Lung (tissue), 12 donors: ENCODE data around the gene AOC2. TPM values are rescaled to one million over a fixed set of nuclear protein-coding genes. Genes with fewer than 3 reads are reported as not detected.
"Not testable (repeated sequence)": the region's sequence is repeated elsewhere in the genome, so short reads cannot be mapped to it uniquely, and the experiment has no call there.

Experiments used
- ATAC-seq: fragments of 200-7000 bp; cut with Tn5 transposase; one replicate; pipeline ENCODE4 v1.9.1; 2020; ENCODE audit warnings: moderate number of reproducible peaks; ENCODE audit not compliant: insufficient read depth, low FRiP score
- DNase-seq, 3 donors: peaks; one replicate each; pipeline ENCODE4 v3.0.0-alpha.2; 2013 to 2017
- H3K27ac ChIP-seq, 2 donors: one replicate each; pipeline ENCODE4 v1.5.1; 2013; ENCODE audit warnings: mild to moderate bottlenecking in 2 of 2, moderate library complexity in 2 of 2, control low read depth in 1 of 2, inconsistent platforms in 1 of 2, low read depth in 1 of 2, low read length in 1 of 2
- H3K27me3 ChIP-seq, 3 donors: one replicate each; pipeline ENCODE4 v1.5.1; 2013; ENCODE audit warnings: low read length in 2 of 3; ENCODE audit not compliant: control insufficient read depth in 3 of 3, insufficient read depth in 3 of 3
- H3K36me3 ChIP-seq, 4 donors: one replicate each; pipeline ENCODE4 v1.5.1; 2013; ENCODE audit warnings: low read length in 4 of 4, mild to moderate bottlenecking in 1 of 4, moderate library complexity in 1 of 4; ENCODE audit not compliant: control insufficient read depth in 4 of 4, insufficient read depth in 4 of 4
- H3K4me1 ChIP-seq, 5 donors: one replicate each; pipeline ENCODE4 v1.5.1; 2013; ENCODE audit warnings: low read length in 5 of 5, mild to moderate bottlenecking in 2 of 5, moderate library complexity in 1 of 5; ENCODE audit not compliant: control insufficient read depth in 5 of 5, insufficient read depth in 5 of 5
- H3K4me3 ChIP-seq: one replicate; pipeline ENCODE4 v1.5.1; 2013; ENCODE audit warnings: mild to moderate bottlenecking, control low read depth, moderate library complexity
- H3K9ac ChIP-seq, 2 donors: one replicate each; pipeline ENCODE4 v1.5.1; 2013; ENCODE audit warnings: low read length in 2 of 2, control low read depth in 1 of 2; ENCODE audit not compliant: insufficient read depth in 1 of 2
- H3K9me3 ChIP-seq, 4 donors: one replicate each; pipeline ENCODE4 v1.5.1; 2013; ENCODE audit warnings: low read length in 3 of 4, mild to moderate bottlenecking in 1 of 4, moderate library complexity in 1 of 4; ENCODE audit not compliant: control insufficient read depth in 4 of 4, insufficient read depth in 3 of 4
- WGBS, 2 donors: extraction: QIAGEN DNeasy Blood & Tissue Kit; methylation state at CpG; one replicate each; pipeline ENCODE4 v1.1.7; 2013; 5-methylcytosine and 5-hydroxymethylcytosine counted together
- polyA plus RNA-seq, 2 donors: library from polyadenylated mRNA; stranded (reverse); fragments of 200-250 nt; gene quantifications; one replicate each; pipeline ENCODE4 v1.2.1, GENCODE V29; 2013
- total RNA-seq, 2 donors: library from RNA; depleted of rRNA in 1 of 2; stranded (reverse); fragments of >200 nt in 1 of 2; gene quantifications; one replicate each; pipeline ENCODE4 v1.2.1, GENCODE V29; 2014 to 2021
- TF ChIP-seq, protein P1 (sequence below): IDR thresholded peaks from 2 replicates; pipeline ENCODE4 v1.5.1; 2012; ENCODE audit warnings: mild to moderate bottlenecking; ENCODE audit errors: control extremely low read depth, extremely low read depth
- donor health status: control.
- donor health status: control.
- donor health status: Bipolar disorder and iron deficiency.
- donor health status: healthy.
- donor health status: DM: yes; HTN: yes; CAD: no.

AOC2 gene
- total and polyA plus RNA-seq, 4 donors, result 1.5 to 2.4 (median 1.6) TPM

DNA sequence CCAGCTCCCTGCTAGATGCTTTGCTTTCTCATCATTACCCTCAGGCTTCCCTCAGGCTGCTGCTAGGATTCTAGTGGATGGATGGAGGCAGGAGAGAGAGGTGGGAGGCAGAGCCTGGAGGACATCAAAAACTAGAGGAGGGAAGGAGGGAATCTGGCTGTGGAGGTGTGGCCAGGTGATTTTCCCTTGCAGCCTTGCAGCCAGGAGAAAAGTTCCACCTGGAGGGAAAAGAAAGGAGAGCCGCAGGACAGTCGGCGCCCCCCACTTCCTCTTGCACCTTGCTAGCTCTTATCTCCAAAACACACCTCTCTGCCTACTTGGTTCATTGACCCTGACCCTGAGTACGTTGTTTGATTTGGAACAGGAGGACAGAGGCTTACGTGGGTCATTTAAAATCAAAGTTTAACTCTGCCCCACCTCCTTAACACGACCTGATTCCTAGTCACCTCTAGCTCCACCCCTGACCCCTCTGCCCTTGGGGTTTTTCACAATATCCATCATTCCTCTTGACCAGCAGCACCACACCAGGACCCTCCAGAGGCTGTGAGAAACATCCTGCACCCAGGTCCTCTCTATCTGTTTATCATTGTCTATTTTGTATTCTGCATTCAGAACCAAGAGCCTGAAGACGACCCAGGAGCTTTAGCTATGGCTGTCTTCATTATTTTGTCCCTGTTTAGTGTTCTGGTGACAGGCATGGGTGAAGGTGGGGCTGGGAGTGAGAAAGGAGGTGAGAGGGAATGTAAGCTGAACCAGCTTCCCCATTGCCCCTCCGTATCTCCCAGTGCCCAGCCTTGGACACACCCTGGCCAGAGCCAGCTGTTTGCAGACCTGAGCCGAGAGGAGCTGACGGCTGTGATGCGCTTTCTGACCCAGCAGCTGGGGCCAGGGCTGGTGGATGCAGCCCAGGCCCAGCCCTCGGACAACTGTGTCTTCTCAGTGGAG is 22.5 kb downstream of the AOC2 start:
- 62 to 84% methylated on average over 12 of the region's 12 CpGs for WGBS, 2 donors
- Histone ChIP-seq H3K36me3 (peaks cover 0 to 20% (median 1%) of the 10 kb centered on the region in 4 donors), H3K4me3 (no peak overlapping the region), H3K27me3 (no peaks in the 10 kb centered on the region), H3K27ac (no peak overlapping the region), H3K9ac (no peak overlapping the region), H3K4me1 (peaks cover 0 to 24% (median 5%) of the 10 kb centered on the region in 5 donors), H3K9me3 (peaks cover 0 to 6% (median 0%) of the 10 kb centered on the region in 4 donors)
- no peak for ATAC-seq
- TF ChIP-seq, protein P1, sequence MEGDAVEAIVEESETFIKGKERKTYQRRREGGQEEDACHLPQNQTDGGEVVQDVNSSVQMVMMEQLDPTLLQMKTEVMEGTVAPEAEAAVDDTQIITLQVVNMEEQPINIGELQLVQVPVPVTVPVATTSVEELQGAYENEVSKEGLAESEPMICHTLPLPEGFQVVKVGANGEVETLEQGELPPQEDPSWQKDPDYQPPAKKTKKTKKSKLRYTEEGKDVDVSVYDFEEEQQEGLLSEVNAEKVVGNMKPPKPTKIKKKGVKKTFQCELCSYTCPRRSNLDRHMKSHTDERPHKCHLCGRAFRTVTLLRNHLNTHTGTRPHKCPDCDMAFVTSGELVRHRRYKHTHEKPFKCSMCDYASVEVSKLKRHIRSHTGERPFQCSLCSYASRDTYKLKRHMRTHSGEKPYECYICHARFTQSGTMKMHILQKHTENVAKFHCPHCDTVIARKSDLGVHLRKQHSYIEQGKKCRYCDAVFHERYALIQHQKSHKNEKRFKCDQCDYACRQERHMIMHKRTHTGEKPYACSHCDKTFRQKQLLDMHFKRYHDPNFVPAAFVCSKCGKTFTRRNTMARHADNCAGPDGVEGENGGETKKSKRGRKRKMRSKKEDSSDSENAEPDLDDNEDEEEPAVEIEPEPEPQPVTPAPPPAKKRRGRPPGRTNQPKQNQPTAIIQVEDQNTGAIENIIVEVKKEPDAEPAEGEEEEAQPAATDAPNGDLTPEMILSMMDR, result no peak
- DNase-seq, result no peak

DNA sequence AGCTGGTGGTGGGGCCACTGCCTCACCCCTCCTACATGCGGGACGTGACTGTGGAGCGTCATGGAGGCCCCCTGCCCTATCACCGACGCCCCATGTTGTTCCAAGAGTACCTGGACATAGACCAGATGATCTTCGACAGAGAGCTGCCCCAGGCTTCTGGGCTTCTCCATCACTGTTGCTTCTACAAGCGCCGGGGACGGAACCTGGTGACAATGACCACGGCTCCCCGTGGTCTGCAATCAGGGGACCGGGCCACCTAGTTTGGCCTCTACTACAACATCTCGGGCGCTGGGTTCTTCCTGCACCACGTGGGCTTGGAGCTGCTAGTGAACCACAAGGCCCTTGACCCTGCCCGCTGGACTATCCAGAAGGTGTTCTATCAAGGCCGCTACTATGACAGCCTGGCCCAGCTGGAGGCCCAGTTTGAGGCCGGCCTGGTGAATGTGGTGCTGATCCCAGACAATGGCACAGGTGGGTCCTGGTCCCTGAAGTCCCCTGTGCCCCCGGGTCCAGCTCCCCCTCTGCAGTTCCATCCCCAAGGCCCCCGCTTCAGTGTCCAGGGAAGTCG is 23.4 kb downstream of the AOC2 start:
- not testable (repeated sequence) for H3K27me3 ChIP-seq, H3K27ac ChIP-seq, H3K9me3 ChIP-seq, H3K9ac ChIP-seq, DNase-seq, ATAC-seq, H3K4me3 ChIP-seq
- H3K36me3 ChIP-seq, result peaks cover 0 to 20% (median 1%) of the 10 kb centered on the region in 4 donors
- peaks cover 0 to 19% (median 5%) of the 10 kb centered on the region in 5 donors for H3K4me1 ChIP-seq
- WGBS, 2 donors, result 95 to 97% methylated on average over 18 to 21 of the region's 21 CpGs

DNA sequence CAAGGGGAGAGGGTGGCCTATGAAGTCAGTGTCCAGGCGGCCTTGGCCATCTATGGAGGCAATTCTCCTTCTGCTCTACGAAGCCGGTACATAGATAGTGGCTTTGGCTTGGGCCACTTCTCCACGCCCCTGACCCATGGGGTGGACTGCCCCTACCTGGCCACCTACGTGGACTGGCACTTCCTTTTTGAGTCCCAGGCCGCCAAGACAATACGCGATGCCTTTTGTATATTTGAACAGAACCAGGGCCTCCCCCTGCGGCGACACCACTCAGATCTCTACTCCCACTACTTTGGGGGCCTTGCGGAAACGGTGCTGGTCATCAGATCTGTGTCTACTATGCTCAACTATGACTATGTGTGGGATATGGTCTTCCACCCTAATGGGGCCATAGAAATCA is 24.0 kb downstream of the AOC2 start:
- TF ChIP-seq, protein P1, result no peak
- DNase-seq (no peak), ATAC-seq (no peak)
- Histone ChIP-seq H3K27ac (no peak overlapping the region), H3K9me3 (peaks cover 0 to 6% (median 0%) of the 10 kb centered on the region in 4 donors), H3K9ac (no peak overlapping the region), H3K36me3 (peaks cover 0 to 20% (median 1%) of the 10 kb centered on the region in 4 donors), H3K27me3 (no peaks in the 10 kb centered on the region), H3K4me1 (peaks cover 0 to 25% (median 5%) of the 10 kb centered on the region in 5 donors), H3K4me3 (no peak overlapping the region)
- WGBS, 2 donors, result 96% methylated on average over 12 of the region's 12 CpGs

DNA sequence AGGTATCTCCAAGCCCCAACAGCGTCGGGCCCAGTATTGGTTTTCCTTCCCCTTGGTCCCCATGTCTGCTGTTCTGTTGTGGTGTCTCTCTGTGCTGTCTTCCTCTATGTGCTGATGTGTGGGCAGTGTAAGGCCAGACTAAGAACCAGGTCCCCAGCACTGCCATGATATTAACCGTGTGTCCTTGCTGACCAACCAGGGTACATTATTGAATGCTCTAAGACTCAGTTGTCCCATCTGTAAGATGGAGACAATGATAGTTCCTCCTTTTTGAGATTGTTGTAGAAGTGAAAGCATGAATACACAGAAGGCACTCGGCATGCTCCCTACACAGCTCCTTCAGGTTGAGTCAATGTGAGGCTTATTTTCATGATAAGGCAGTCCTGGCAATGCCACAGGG is 27.3 kb downstream of the AOC2 start:
- Histone ChIP-seq H3K9me3 (peaks cover 0 to 6% (median 0%) of the 10 kb centered on the region in 4 donors), H3K4me3 (no peak overlapping the region), H3K9ac (no peak overlapping the region), H3K27me3 (no peaks in the 10 kb centered on the region), H3K4me1 (peaks cover 0 to 28% (median 8%) of the 10 kb centered on the region in 5 donors), H3K27ac (no peak overlapping the region), H3K36me3 (peaks cover 0 to 18% (median 0%) of the 10 kb centered on the region in 4 donors)
- ATAC-seq (no peak), DNase-seq (no peak)
- TF ChIP-seq, protein P1, result no peak
- WGBS, 2 donors, result 92 to 95% methylated on average over 4 of the region's 4 CpGs
